A673 (cell line): ENCODE data around the gene SMARCC1.

Source experiments
- EZH2 ChIP-seq: fragments of 200-600 bp; sonication (generic); IDR thresholded peaks from 2 replicates; pipeline ENCODE4 v1.6.1; 2017; ENCODE audit warnings: borderline replicate concordance, low read depth, mild to moderate bottlenecking, mixed read lengths, antibody characterized with exemption, low read length; ENCODE audit not compliant: poor library complexity, severe bottlenecking
- TF ChIP-seq, protein P1 (sequence below): fragments of 300-800, 200-600 bp; sonication (generic); conservative IDR thresholded peaks from 2 replicates; pipeline ENCODE4 v1.5.1; 2017; ENCODE audit warnings: low read depth, mild to moderate bottlenecking, antibody characterized with exemption, low read length, moderate library complexity, mixed read lengths

DNA sequence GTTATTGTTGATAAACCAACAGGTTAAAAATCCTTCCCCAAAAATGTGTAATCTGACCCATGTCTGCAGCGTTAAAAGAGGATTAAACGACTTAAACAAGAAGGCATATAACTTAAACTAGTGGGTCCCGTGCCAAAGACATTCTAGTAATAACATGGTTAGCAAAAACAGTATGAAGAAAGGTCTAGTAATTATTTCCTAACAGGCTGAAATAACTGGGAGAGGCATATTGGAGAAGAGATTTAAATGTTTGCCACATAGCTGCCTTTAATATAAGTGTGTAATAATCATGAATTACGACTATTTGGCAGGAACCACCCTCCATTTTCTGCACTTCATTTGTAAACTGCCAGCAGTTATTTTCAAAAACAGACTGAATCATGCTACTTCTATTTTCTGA is 135.3 kb downstream of the SMARCC1 start:
- TF ChIP-seq, protein P1, sequence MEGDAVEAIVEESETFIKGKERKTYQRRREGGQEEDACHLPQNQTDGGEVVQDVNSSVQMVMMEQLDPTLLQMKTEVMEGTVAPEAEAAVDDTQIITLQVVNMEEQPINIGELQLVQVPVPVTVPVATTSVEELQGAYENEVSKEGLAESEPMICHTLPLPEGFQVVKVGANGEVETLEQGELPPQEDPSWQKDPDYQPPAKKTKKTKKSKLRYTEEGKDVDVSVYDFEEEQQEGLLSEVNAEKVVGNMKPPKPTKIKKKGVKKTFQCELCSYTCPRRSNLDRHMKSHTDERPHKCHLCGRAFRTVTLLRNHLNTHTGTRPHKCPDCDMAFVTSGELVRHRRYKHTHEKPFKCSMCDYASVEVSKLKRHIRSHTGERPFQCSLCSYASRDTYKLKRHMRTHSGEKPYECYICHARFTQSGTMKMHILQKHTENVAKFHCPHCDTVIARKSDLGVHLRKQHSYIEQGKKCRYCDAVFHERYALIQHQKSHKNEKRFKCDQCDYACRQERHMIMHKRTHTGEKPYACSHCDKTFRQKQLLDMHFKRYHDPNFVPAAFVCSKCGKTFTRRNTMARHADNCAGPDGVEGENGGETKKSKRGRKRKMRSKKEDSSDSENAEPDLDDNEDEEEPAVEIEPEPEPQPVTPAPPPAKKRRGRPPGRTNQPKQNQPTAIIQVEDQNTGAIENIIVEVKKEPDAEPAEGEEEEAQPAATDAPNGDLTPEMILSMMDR, result no peak
- no peak for TF ChIP-seq EZH2
